HepG2 (cell line): Measurements from ENCODE around the gene NAPB. TPM values are rescaled to one million over a fixed set of nuclear protein-coding genes. Genes with fewer than 3 reads are reported as not detected.

Source experiments
- ATAC-seq: fragments of 200-7000 bp; cut with Tn5 transposase; 3 replicates; pipeline ENCODE4 v1.9.1; 2020; ENCODE audit warnings: mild to moderate bottlenecking, moderate library complexity
- BruUV-seq: library from RNA; stranded (reverse); fragments of 400-500 nt; replicated peaks from 2 replicates; lab custom pipeline; 2021; lab: Mats Ljungman, UMichigan
- CTCF ChIA-PET: fragments of 300-600 bp; formaldehyde crosslinking; extraction: SDS; loops from one replicate; lab custom pipeline; 2021; ENCODE audit warnings: low total read pairs, inconsistent platforms, low intra/inter-chr PET ratio; lab: Yijun Ruan, JAX
- POLR2A ChIA-PET: fragments of 350-600 bp; sonication (Branson Sonifier 250); formaldehyde crosslinking; loops from one replicate; lab custom pipeline; 2020; ENCODE audit warnings: antibody characterized with exemption, inconsistent platforms; lab: Yijun Ruan, JAX
- DNase-seq: peaks from one replicate; pipeline ENCODE4 v3.0.0-alpha.2; 2015; ENCODE audit warnings: low spot score
- FAIRE-seq: peaks from 3 replicates; lab custom pipeline; 2011; peaks lifted over from hg19 to GRCh38; lab: Jason Lieb, UNC
- H2AFZ ChIP-seq: one replicate; pipeline ENCODE4 v1.6.1; 2011; ENCODE audit warnings: low read length, inconsistent platforms
- H3K27ac ChIP-seq: fragments of 300-600 bp; 3 replicates; pipeline ENCODE4 v1.8.0; 2011; ENCODE audit warnings: mixed run types, mild to moderate bottlenecking, mixed read lengths, low read length, inconsistent platforms; ENCODE audit not compliant: insufficient read depth; ENCODE audit errors: extremely low read length
- H3K27me3 ChIP-seq, 2 experiments: fragments of 200-600 bp in 1 of 2; 2 replicates in 1 of 2; 3 replicates in 1 of 2; pipeline versions ENCODE4 v1.6.0 to v1.8.0; 2011; ENCODE audit warnings: low read length in 2 of 2, mild to moderate bottlenecking in 2 of 2, moderate library complexity in 2 of 2, inconsistent platforms in 1 of 2; ENCODE audit not compliant: insufficient read depth in 2 of 2, control insufficient read depth in 1 of 2
- H3K36me3 ChIP-seq, 2 experiments: fragments of 200-600 bp in 1 of 2; replicated peaks in 1 of 2; 2 replicates in 1 of 2; 3 replicates in 1 of 2; pipeline versions ENCODE4 v1.5.1 to v1.8.0; 2011; ENCODE audit warnings: low read length in 2 of 2, inconsistent platforms in 1 of 2; ENCODE audit not compliant: insufficient read depth in 2 of 2, control insufficient read depth in 1 of 2
- H3K4me1 ChIP-seq: 2 replicates; pipeline ENCODE4 v1.5.1; 2012; ENCODE audit warnings: low read length, inconsistent platforms; ENCODE audit not compliant: insufficient read depth
- H3K4me2 ChIP-seq: 2 replicates; pipeline ENCODE4 v1.6.0; 2011; ENCODE audit warnings: low read depth, low read length, inconsistent platforms
- H3K4me3 ChIP-seq, 3 experiments: fragments of 200-600 bp in 1 of 3; sonication (generic), shearing (Covaris generic) in 1 of 3; replicated peaks in 1 of 3; 2 replicates each; pipeline ENCODE4 v1.5.1; 2011 to 2016; ENCODE audit warnings: low read length in 3 of 3, inconsistent platforms in 2 of 3, low read depth in 2 of 3, mild to moderate bottlenecking in 2 of 3, control low read depth in 1 of 3, mixed read lengths in 1 of 3; ENCODE audit not compliant: insufficient read depth in 1 of 3
- H3K79me2 ChIP-seq: one replicate; pipeline ENCODE4 v1.6.1; 2011; ENCODE audit warnings: low read length, inconsistent platforms; ENCODE audit not compliant: insufficient read depth
- H3K9ac ChIP-seq: 2 replicates; pipeline ENCODE4 v1.6.0; 2011; ENCODE audit warnings: mild to moderate bottlenecking, low read depth, low read length, inconsistent platforms; ENCODE audit not compliant: insufficient read depth
- H3K9me3 ChIP-seq: 2 replicates; pipeline ENCODE4 v1.5.1; 2012; ENCODE audit warnings: mild to moderate bottlenecking, low read length
- H4K20me1 ChIP-seq: 2 replicates; pipeline ENCODE4 v1.6.0; 2011; ENCODE audit warnings: inconsistent platforms, mild to moderate bottlenecking, low read length, moderate library complexity; ENCODE audit not compliant: insufficient read depth
- DNMT1 ChIP-seq: sonication (generic); formaldehyde crosslinking; IDR thresholded peaks from 2 replicates; pipeline ENCODE4 v1.5.1; 2020; ENCODE audit warnings: mild to moderate bottlenecking, missing genetic modification reagents
- MEIS2 ChIP-seq: sonication (generic); formaldehyde crosslinking; IDR thresholded peaks from 2 replicates; pipeline ENCODE4 v1.9.0; 2021; ENCODE audit warnings: mild to moderate bottlenecking, missing genetic modification reagents
- NPAS2 ChIP-seq: sonication (generic); formaldehyde crosslinking; IDR thresholded peaks from 2 replicates; pipeline ENCODE4 v1.8.0; 2022; ENCODE audit warnings: mild to moderate bottlenecking, missing genetic modification reagents, borderline replicate concordance
- POLR2A ChIP-seq, 2 experiments: IDR thresholded peaks; 2 replicates each; pipeline ENCODE4 v1.6.1; 2011; ENCODE audit warnings: low read depth in 2 of 2, low read length in 2 of 2, mild to moderate bottlenecking in 1 of 2, moderate library complexity in 1 of 2; ENCODE audit not compliant: insufficient read depth in 1 of 2
- POLR2AphosphoS2 ChIP-seq: IDR thresholded peaks from 2 replicates; pipeline ENCODE4 v1.6.1; 2011; ENCODE audit warnings: low read depth, low read length, improper control_type of control experiment
- RORA ChIP-seq: sonication (generic); formaldehyde crosslinking; IDR thresholded peaks from 2 replicates; pipeline ENCODE4 v1.5.0; 2020; ENCODE audit warnings: mild to moderate bottlenecking, missing genetic modification reagents, moderate library complexity
- SKI ChIP-seq: fragments of 450-650 bp; IDR thresholded peaks from one replicate; pipeline ENCODE4 v1.6.1; 2018; ENCODE audit warnings: mild to moderate bottlenecking; ENCODE audit not compliant: partially characterized antibody
- SMAD9 ChIP-seq: sonication (generic); formaldehyde crosslinking; IDR thresholded peaks from 2 replicates; pipeline ENCODE4 v1.5.1; 2020; ENCODE audit warnings: mild to moderate bottlenecking, missing genetic modification reagents
- SP4 ChIP-seq: sonication (generic); formaldehyde crosslinking; IDR thresholded peaks from 2 replicates; pipeline ENCODE4 v1.8.1; 2023; ENCODE audit warnings: mild to moderate bottlenecking, missing genetic modification reagents
- ZNF768 ChIP-seq: sonication (generic); formaldehyde crosslinking; IDR thresholded peaks from 2 replicates; pipeline ENCODE4 v1.4.0; 2020; ENCODE audit warnings: missing genetic modification reagents
- ZNF83 ChIP-seq: sonication (generic); formaldehyde crosslinking; IDR thresholded peaks from 2 replicates; pipeline ENCODE4 v1.4.0; 2020; ENCODE audit warnings: missing genetic modification reagents, mild to moderate bottlenecking, borderline replicate concordance
- ZSCAN25 ChIP-seq: sonication (generic); formaldehyde crosslinking; IDR thresholded peaks from 2 replicates; pipeline ENCODE4 v1.8.0; 2022; ENCODE audit warnings: mild to moderate bottlenecking, missing genetic modification reagents
- WGBS: methylation state at CpG from one replicate; pipeline ENCODE4 v1.1.6; 2017; ENCODE audit warnings: low lambda C conversion rate; 5-methylcytosine and 5-hydroxymethylcytosine counted together
- in situ Hi-C: cut with HindIII; loops from 2 replicates; pipeline ENCODE4 v1.10.0; 2017; ENCODE audit warnings: low pct_unique_long_range_greater_than_20kb; ENCODE audit not compliant: extremely low pct_ligation_motif_present
- intact Hi-C: fragments of 100-400 bp; cut with micrococcal nuclease; formaldehyde crosslinking; loops from one replicate; pipeline ENCODE4 v1.10.0; 2022; ENCODE audit not compliant: unreplicated experiment
- polyA plus RNA-seq, 8 experiments: library from polyadenylated mRNA; depleted of rRNA in 3 of 8; stranded (reverse) in 7 of 8; unstranded in 1 of 8; fragments of >200 nt; fragmentation: Illumina TruSeq in 4 of 8; extraction: Trizol in 4 of 8; gene quantifications; 2 replicates each; pipeline versions ENCODE4 v1.2.1 to v1.2.3, GENCODE V29; 2011 to 2016; ENCODE audit warnings: low read depth in 4 of 8, missing spikeins in 1 of 8, mixed read lengths in 1 of 8; ENCODE audit not compliant: insufficient read depth in 1 of 8
- total RNA-seq, 5 experiments: library from RNA; depleted of rRNA; stranded (reverse); fragments of >200 nt; fragmentation: Illumina TruSeq; extraction: Trizol; gene quantifications; 2 replicates each; pipeline ENCODE4 v1.2.3, GENCODE V29; 2016; ENCODE audit warnings: low read depth in 1 of 5
- TF ChIP-seq, protein P1 (sequence below): sonication (generic); formaldehyde crosslinking; IDR thresholded peaks from 2 replicates; pipeline ENCODE4 v1.5.1; 2020; ENCODE audit warnings: mild to moderate bottlenecking, missing genetic modification reagents, moderate library complexity
- TF ChIP-seq, protein P2 (sequence below): sonication (generic); formaldehyde crosslinking; IDR thresholded peaks from 2 replicates; pipeline ENCODE4 v1.4.0; 2020; ENCODE audit warnings: mild to moderate bottlenecking, missing genetic modification reagents

The NAPB gene
- total and polyA plus RNA-seq, 2 of the 13 experiments (the other 11 are each of a cell fraction or from before 2014, with no cell fraction given) = 15.2 to 16.1 TPM

DNA sequence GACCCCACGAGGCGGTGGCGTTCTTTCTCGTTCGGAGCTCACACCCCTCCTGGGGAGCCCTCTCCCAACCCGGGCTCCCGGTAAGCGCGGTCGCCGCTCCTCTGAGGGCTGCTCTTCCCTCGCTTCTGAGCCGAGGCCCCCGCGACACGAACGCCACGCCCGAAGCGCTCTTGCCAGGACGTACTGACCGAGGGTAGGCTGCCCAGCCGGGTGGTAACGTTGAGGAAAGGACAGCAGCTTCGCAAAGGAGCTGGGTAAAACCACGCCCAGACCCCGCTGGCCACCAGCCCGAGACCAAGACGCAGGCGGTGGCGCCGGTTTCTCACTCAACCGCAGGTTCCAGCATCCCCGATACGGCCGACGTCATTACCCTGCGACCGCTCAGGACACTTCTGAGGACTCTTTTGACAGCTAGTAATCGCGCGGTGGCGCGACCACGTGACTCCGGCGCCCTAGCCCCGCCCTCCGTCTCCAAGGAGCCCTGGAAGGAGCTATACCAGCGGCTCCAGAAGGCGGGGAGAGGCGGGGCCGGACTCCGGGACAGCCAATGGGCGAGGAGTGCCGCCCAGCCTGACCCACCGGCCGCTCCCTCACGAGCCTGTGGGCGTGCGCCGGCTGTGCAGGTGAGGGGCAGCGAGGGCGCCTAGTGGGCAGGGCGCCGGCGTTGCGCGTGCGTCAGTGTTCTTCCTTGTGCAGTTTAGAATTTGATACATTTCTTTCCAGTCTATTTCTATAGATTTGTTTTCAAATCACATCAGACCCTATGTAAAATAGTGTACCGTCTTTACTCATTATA is 63.3 kb downstream of the NAPB start (continued):
- TF ChIP-seq, protein P1, sequence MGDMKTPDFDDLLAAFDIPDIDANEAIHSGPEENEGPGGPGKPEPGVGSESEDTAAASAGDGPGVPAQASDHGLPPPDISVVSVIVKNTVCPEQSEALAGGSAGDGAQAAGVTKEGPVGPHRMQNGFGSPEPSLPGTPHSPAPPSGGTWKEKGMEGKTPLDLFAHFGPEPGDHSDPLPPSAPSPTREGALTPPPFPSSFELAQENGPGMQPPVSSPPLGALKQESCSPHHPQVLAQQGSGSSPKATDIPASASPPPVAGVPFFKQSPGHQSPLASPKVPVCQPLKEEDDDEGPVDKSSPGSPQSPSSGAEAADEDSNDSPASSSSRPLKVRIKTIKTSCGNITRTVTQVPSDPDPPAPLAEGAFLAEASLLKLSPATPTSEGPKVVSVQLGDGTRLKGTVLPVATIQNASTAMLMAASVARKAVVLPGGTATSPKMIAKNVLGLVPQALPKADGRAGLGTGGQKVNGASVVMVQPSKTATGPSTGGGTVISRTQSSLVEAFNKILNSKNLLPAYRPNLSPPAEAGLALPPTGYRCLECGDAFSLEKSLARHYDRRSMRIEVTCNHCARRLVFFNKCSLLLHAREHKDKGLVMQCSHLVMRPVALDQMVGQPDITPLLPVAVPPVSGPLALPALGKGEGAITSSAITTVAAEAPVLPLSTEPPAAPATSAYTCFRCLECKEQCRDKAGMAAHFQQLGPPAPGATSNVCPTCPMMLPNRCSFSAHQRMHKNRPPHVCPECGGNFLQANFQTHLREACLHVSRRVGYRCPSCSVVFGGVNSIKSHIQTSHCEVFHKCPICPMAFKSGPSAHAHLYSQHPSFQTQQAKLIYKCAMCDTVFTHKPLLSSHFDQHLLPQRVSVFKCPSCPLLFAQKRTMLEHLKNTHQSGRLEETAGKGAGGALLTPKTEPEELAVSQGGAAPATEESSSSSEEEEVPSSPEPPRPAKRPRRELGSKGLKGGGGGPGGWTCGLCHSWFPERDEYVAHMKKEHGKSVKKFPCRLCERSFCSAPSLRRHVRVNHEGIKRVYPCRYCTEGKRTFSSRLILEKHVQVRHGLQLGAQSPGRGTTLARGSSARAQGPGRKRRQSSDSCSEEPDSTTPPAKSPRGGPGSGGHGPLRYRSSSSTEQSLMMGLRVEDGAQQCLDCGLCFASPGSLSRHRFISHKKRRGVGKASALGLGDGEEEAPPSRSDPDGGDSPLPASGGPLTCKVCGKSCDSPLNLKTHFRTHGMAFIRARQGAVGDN = peak; percentile 95
- peak; percentile 87 for TF ChIP-seq SP4
- TF ChIP-seq RORA (CRISPR knock-in tag) = no peak
- peak; percentile 99 for TF ChIP-seq MEIS2 (CRISPR knock-in tag)
- TF ChIP-seq NPAS2 (CRISPR knock-in tag) = no peak
- peak; percentile 92 for TF ChIP-seq ZNF83 (CRISPR knock-in tag)

GRCh38 chr20:23356203-23356602 is 65.1 kb downstream of the NAPB start:
- Histone ChIP-seq H3K36me3 (peaks cover 3 to 12% of the 10 kb centered on the region in 2 experiments; a peak in 4 of 5 replicates), H3K27ac (no peak overlapping the region), H3K9ac (no peak overlapping the region), H3K4me1 (peaks cover 57% of the 10 kb centered on the region), H3K4me2 (no peak overlapping the region), H3K4me3 (no peak overlapping the region), H3K79me2 (peaks cover 30% of the 10 kb centered on the region), H2AFZ (no peak overlapping the region), H4K20me1 (peaks cover 11% of the 10 kb centered on the region), H3K9me3 (no peaks in the 10 kb centered on the region), H3K27me3 (no peaks in the 10 kb centered on the region; a peak in 1 of 5 replicates)
- FAIRE-seq (no peak), ATAC-seq (no peak), DNase-seq (no peak)
- CTCF ChIA-PET = no interaction called here
- POLR2A ChIA-PET = no interaction called here
- no TSS peak for BruUV-seq
- WGBS = 97% methylated on average over 27 of the region's 27 CpGs
- in situ Hi-C loops = loop anchor here (10.0 kb wide), 1 partner anchor 781 kb away; no protein-coding TSS in a partner anchor
- intact Hi-C loops = loop anchor here (5.0 to 10.0 kb wide), 2 partner anchors 844 to 941 kb away; no protein-coding TSS in a partner anchor
- peak in 1 of 2 experiments; percentile 38; a peak in 1 of 4 replicates for TF ChIP-seq POLR2A (IDR thresholded peaks at IDR 0.05; ENCODE audit: insufficient read depth in 1 of 2, low read depth in 2 of 2, low read length in 2 of 2)
- TF ChIP-seq, protein P2, sequence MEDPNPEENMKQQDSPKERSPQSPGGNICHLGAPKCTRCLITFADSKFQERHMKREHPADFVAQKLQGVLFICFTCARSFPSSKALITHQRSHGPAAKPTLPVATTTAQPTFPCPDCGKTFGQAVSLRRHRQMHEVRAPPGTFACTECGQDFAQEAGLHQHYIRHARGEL = 0 out of 2 replicates have a peak, but pooled peaks have one; percentile 22
- TF ChIP-seq ZSCAN25 (CRISPR knock-in tag) = no peak
- peak; percentile 47; the same call in 1 of the 2 replicates for TF ChIP-seq POLR2AphosphoS2
- no peak for TF ChIP-seq DNMT1 (CRISPR knock-in tag)
- TF ChIP-seq SKI = no peak
- TF ChIP-seq, protein P1 = peak; percentile 34; the same call in 1 of the 2 replicates
- peak; percentile 41; the same call in 1 of the 2 replicates for TF ChIP-seq ZNF768 (CRISPR knock-in tag)
- TF ChIP-seq SMAD9 = no peak
